GM23248 (cell line): ENCODE data around the gene ING5.

ENCODE experiments used
- EZH2 ChIP-seq: fragments of 200-600 bp; sonication (generic); IDR thresholded peaks from 2 replicates; pipeline ENCODE4 v1.6.1; 2018; ENCODE audit warnings: antibody characterized with exemption, mild to moderate bottlenecking; ENCODE audit not compliant: insufficient read depth, poor library complexity, severe bottlenecking
- EZH2phosphoT487 ChIP-seq: fragments of 200-600 bp; sonication (generic); IDR thresholded peaks from 2 replicates; pipeline ENCODE4 v1.6.1; 2018; ENCODE audit warnings: antibody characterized with exemption, moderate library complexity, mild to moderate bottlenecking, low read depth; ENCODE audit not compliant: insufficient read depth

DNA sequence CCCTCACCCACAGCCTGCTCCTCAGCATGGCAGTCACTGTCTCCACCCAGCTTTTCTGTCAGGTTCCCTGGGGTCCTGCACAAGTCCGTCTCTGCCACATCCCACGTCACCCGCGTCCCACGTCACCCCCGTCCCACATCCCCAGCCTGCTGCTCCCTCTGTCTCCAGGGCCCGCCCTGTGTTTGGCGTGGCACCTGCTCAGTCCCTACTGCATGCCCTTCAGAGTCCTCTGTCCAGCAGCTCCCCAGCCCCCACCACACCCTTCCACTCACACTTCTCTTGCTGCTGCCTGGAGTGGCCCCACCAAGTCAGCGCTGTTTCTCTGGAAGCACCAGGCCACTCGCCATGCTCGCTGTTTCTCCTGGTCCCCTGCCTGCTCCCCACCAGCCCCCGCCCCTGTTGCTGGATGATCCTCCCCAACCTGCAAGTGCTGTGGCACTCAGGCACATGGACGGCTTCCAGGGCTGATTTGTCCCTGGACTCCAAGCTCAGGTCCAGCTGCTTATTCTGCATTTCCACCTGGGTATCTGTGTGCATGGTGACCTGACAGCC is 45.6 kb upstream of the ING5 start:
- TF ChIP-seq EZH2 (no peak), EZH2phosphoT487 (no peak)
